NCI-H2081 (cell line): ENCODE data around the gene IRF2BPL.

ENCODE experiments used
- DNase-seq, 2 experiments: peaks; one replicate each; lab custom pipeline; 2025; lab: John Stamatoyannopoulos, UW

Gene IRF2BPL

GRCh38 chr14:76985540-76986230, 42.8 kb downstream of the IRF2BPL start:
- DNase-seq: no peak

- DNase-seq: no peak
Observed at GRCh38 chr14:76984787-76985375, 43.6 kb downstream of the IRF2BPL start.

- no peak for DNase-seq
Observed at GRCh38 chr14:76984297-76984696, 44.2 kb downstream of the IRF2BPL start.

DNA sequence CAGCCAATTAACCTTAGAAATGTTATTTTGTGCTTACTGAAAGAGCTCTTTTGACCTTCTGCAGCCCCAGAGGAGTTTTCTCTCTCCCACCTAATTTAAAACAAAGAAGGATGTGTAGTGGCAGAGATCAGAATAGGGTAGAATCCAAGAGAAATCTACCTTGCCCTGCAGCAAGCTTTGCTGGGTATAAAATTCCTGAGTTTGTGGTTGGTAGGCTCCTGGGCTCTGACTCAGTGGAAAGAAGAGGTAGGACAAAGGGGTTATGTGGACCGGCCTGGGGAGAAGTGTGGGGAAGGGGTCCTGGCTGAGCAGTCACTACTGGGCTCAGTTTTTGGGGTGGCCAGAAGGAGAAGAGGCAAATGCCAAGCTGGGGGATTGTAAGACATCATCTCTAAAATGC, 46.8 kb downstream of the IRF2BPL start:
- DNase-seq: no peak

DNA sequence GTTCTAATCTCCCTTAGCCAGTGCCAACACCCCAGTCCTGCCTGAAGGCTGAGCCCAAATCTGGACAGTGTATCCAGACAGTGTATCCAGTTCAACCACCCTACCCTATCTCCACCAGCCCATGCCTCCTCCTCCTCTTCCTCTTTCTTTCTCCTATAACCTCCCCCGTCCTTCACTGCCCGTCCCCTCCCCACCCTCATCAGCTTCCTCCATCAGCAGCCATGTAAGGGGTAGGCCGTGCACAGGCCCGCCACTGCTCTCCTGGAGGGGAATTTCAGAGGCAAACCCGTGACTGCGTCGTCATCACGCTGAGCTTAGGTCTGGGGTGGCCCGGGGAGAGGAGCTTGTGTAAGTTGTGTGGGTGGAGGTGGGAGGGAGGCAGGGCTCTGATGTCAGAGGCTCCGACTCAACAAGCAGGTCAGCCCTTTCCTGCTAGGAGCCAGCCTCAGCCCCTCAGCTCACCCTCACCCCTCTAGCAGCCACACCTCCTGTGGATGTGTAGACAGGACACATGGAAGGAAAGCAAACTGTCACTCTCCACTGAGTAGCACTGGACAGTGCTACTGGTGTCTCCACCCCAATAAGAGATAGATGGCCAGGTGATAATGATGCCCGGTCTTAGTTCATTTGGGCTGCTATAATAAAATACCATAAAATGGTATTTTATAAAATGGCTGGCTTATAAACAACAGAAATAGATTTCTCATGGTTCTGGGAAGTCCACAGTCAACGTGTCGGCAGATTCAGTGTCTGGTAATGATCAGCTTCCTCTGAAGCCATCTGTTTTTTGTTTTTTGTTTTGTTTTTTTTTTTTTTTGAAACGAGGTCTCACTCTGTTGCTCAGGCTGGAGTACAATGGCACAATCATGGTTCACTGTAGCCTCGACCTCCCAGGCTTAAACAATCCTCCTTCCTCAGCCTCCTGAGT, 50.5 kb downstream of the IRF2BPL start:
- DNase-seq: no peak

DNA sequence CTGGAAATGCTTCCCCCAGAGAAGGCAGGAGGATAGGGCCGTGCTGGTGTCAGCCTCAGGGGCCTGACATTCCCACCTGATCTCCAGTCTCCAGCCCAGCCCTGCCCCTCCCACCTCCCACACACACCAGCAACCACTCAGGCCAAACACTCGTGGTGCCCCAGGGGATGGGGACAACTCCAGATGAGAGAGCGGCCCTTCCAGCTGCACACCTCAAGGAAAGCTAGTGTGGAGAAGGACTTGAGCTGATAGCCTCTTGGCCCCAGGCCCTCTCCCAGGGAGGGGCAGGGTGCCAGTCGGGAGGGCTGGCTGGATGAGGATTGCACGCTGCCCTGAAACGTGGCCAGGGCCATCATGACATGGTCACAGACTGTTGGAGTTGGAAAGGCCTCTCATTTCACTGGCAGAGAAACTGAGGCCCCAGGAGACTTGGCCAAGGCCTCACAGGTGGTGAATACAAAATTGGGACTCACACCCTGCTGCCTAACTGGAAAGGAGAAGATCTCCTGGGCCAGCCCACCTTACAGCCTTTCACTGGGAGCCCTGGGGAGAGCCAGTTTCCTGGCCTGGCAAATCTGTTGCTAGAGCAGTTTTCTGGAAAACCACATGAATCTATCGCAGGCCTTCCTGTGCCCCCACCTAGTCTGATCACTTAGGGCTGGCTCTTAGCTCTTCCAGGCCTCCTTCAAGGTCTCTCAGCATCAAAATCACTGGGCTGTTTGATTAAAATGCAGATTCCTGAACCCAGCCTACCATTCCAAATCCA, 52.1 kb downstream of the IRF2BPL start:
- DNase-seq: no peak

DNA sequence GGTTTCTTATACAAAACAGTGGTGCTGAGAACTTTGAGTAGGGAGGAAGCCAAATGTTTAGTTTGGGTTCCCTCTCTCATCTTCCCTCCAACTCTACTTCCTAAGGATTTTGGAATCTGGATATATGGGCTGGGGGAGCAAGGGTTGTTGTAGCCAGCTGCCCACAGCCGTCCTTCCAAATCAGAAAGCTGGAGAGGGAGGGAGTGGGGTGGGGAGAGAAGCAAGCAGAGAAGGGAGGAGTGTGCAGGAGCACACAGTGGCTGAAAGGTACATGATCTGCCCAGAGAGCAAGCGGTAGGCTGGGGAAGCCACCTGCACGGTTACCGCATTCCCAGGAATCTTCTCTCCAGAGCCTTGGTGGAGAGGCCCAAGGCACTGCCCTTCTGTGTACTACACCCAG, 52.7 kb downstream of the IRF2BPL start:
- no peak for DNase-seq

GRCh38 chr14:76975051-76975450, 53.5 kb downstream of the IRF2BPL start:
- DNase-seq: no peak
